ENCODE data around the gene SPOCK1. TPM values are rescaled to one million over a fixed set of nuclear protein-coding genes. Genes with fewer than 3 reads are reported as not detected.
"Not testable (repeated sequence)": the region's sequence is repeated elsewhere in the genome, so short reads cannot be mapped to it uniquely, and the experiment has no call there.

Gene SPOCK1
- total and polyA plus RNA-seq, 5 experiments from 2014 or later: not detected

DNA sequence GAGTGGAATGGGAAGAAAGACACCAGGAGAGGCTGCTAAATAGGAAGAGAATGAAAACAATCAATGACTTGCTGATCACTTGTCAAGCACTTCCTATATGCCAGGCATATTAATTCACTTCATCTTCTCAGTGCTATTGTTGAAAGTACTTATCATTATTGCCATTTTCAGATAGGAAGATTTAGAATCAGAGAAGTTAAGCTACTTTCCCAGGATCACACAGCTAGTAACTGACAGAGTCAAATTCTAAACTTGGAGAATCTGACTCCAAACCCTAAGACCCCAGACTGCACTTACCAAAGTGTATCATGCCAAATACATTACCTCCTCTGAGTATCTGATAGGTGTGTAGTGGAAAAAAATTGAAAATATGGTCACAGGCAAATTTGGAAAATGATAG, 236.3 kb downstream of the SPOCK1 start:
- Mint-ChIP-seq H3K9me3 (peaks cover 0 to 6% (median 0%) of the 10 kb centered on the region in 9 donors), H3K4me1 (no peaks in the 10 kb centered on the region), H3K27ac (no peak overlapping the region), H3K36me3 (no peaks in the 10 kb centered on the region), H3K4me3 (no peak overlapping the region), H3K27me3 (peaks cover 2 to 24% (median 13%) of the 10 kb centered on the region in 5 donors)
- ATAC-seq: no peak
- DNase-seq: no peak
- POLR2A ChIA-PET: no interaction called here

DNA sequence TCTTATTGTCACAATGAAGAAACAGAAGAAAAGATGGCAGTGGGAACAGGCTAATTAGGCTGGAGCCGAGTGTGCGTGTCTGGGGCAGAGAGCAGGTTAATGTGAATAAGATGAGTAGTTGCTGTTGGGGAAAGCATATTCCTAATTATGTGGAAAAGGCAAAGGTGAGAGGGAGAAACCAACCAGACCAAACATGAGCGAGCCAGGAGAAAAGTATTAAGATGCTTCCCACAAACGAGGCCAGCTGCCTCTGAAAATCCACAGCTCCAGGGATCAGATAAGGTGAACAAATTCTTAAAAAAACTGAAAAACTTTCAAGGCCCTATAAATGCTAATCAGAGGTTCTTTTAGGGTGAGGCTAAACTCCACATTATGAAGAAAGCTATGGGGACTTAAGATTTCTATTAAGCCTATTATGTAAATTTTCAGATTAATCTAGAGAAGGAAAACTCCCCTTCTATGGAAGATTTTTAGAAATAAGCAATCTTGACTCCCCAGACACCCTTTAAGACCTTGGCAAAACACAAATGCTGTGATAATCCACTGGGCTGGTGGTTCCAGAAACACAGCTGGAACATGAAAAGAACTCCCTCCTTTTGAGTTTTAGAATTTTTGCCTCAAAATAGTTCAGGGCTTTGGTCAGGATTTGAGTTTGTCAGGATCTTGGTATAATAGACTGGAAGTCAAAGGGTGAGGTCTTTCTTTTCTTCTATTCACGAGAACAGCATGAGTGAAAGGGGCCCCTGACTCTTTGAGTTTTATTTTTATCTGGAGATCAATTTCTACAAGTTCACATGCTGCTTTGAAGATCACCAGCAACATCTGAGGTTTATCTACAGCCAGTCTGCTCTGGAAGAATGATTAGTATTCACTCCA, 238.1 kb downstream of the SPOCK1 start:
- H3K36me3 Mint-ChIP-seq: no peaks in the 10 kb centered on the region
- POLR2A ChIA-PET: no interaction called here
- ATAC-seq: no peak
- no peaks in the 10 kb centered on the region for H3K4me1 Mint-ChIP-seq
- H3K27ac Mint-ChIP-seq: no peak overlapping the region
- peaks cover 0 to 9% (median 2%) of the 10 kb centered on the region in 9 donors for H3K9me3 Mint-ChIP-seq
- H3K4me3 Mint-ChIP-seq: no peak overlapping the region
- DNase-seq: no peak
- peaks cover 0 to 16% (median 11%) of the 10 kb centered on the region in 5 donors for H3K27me3 Mint-ChIP-seq

GRCh38 chr5:137259115-137259514, 240.0 kb downstream of the SPOCK1 start:
- H3K4me3 Mint-ChIP-seq, H3K27ac Mint-ChIP-seq, ATAC-seq, DNase-seq, H3K9me3 Mint-ChIP-seq, H3K36me3 Mint-ChIP-seq, H3K4me1 Mint-ChIP-seq, POLR2A ChIA-PET: not testable (repeated sequence)
- H3K27me3 Mint-ChIP-seq: peaks cover 0 to 16% (median 9%) of the 10 kb centered on the region in 5 donors

DNA sequence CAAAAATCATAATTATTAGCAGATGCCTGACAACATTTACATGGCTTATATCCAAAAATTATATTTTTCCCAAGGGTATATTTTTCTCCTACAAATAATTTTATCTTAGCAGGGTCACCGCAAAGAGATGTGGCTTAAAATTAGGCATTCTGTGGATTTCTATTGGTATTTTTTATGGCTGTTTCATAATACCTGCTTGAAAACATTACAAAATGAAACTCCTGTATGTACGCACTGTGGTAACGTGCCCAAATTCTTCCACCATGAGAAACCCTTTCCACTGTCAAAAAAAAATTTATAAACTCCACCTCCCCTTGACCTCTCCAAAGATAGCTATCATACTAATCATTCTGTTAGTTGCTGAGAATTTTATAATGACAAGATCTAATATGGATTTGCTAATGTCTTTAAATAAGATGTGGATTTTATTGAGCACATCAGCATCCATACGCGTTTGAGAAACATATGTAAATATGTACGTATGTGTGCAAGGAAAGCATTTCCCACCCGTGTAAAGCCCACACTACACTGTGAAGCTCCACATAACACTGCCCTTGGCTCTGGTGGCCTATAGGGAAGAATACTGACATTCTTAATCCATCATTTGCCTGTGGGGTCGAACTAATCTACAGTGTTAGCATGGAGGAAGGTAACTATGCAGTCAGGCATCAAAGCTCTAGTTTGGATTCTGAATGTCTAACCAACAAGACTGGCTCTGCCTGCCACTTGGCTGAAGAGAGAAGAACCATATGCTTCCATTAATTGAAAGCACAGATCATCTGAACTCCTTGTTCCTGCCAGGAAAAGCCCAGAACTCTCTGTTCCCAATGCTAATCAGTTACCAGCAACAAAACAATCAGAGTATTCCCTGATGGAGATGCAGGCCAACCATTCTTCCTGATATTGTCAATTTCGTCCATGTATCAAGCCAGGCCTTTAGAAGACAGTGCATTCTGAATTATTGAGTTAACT, 244.7 kb downstream of the SPOCK1 start:
- peaks cover 0 to 9% (median 2%) of the 10 kb centered on the region in 9 donors for H3K9me3 Mint-ChIP-seq
- no peaks in the 10 kb centered on the region for H3K4me1 Mint-ChIP-seq
- POLR2A ChIA-PET: interaction anchor here (0.6 kb wide), 1 partner anchor 93 kb away, joined by 3 read pairs; no protein-coding TSS in a partner anchor
- no peak overlapping the region for H3K27ac Mint-ChIP-seq
- DNase-seq (no peak), ATAC-seq (no peak)
- H3K36me3 Mint-ChIP-seq: no peaks in the 10 kb centered on the region
- H3K4me3 Mint-ChIP-seq: no peak overlapping the region
- H3K27me3 Mint-ChIP-seq: peaks cover 0 to 14% (median 9%) of the 10 kb centered on the region in 5 donors

DNA sequence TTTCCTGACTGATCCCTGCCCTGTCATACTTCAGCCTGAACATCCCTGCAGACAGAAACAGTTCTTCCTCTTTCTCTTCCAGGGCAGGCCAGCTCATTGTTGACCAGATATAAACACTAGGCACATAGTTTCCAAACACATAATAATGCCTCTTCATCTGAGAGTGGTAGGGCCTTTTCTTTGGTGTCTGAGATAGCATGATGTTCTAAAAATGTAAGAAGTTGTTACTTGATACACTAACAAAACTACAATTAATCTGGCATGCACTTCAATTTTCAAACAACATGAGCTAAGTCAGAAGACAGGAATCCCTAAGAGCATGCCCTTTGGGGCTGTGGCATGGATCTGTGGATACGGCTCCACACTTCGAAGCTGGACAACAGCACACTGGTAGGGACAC, 246.6 kb downstream of the SPOCK1 start:
- Mint-ChIP-seq H3K36me3 (no peaks in the 10 kb centered on the region), H3K4me1 (no peaks in the 10 kb centered on the region), H3K27me3 (peaks cover 0 to 8% (median 3%) of the 10 kb centered on the region in 5 donors), H3K9me3 (peaks cover 0 to 4% (median 0%) of the 10 kb centered on the region in 9 donors), H3K27ac (no peak overlapping the region), H3K4me3 (no peak overlapping the region)
- no peak for DNase-seq
- no peak for ATAC-seq
- POLR2A ChIA-PET: no interaction called here

GRCh38 chr5:137250421-137250820, 248.7 kb downstream of the SPOCK1 start:
- no peak overlapping the region for H3K27ac Mint-ChIP-seq
- H3K9me3 Mint-ChIP-seq: no peaks in the 10 kb centered on the region
- DNase-seq (no peak), ATAC-seq (no peak)
- H3K27me3 Mint-ChIP-seq: peaks cover 0 to 7% (median 2%) of the 10 kb centered on the region in 5 donors
- no peaks in the 10 kb centered on the region for H3K36me3 Mint-ChIP-seq
- H3K4me3 Mint-ChIP-seq: no peak overlapping the region
- H3K4me1 Mint-ChIP-seq: no peaks in the 10 kb centered on the region
- POLR2A ChIA-PET: no interaction called here

DNA sequence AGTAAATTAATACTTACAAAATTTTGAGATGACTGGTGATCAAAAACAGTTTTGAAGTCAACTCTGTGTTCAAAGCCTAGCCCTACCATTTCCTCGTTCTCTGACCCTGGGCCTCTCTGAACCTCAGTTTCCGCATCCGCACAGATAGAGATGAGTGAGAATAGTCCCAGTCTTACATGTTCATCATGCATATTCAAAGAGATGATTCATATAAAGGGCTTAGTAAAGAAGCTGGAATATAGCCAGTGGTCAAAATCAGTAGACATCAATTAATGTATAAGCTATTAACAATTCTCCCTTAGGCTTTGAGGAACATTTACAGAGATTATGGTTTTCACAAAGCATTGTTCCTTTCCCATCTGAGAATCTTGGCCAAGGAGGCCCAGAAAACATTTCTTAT, 250.6 kb downstream of the SPOCK1 start:
- H3K36me3 Mint-ChIP-seq: no peaks in the 10 kb centered on the region
- no peak overlapping the region for H3K4me3 Mint-ChIP-seq
- DNase-seq (no peak), ATAC-seq (no peak)
- H3K27me3 Mint-ChIP-seq: peaks cover 0 to 7% (median 0%) of the 10 kb centered on the region in 5 donors
- no peaks in the 10 kb centered on the region for H3K4me1 Mint-ChIP-seq
- POLR2A ChIA-PET: no interaction called here
- H3K9me3 Mint-ChIP-seq: no peaks in the 10 kb centered on the region
- no peak overlapping the region for H3K27ac Mint-ChIP-seq

- no peaks in the 10 kb centered on the region for H3K36me3 Mint-ChIP-seq
- no peak overlapping the region for H3K4me3 Mint-ChIP-seq
- ATAC-seq: no peak
- H3K4me1 Mint-ChIP-seq: no peaks in the 10 kb centered on the region
- no peak overlapping the region for H3K27ac Mint-ChIP-seq
- peaks cover 0 to 8% (median 2%) of the 10 kb centered on the region in 5 donors for H3K27me3 Mint-ChIP-seq
- POLR2A ChIA-PET: no interaction called here
- no peak for DNase-seq
- H3K9me3 Mint-ChIP-seq: no peaks in the 10 kb centered on the region
These were observed 253.7 kb downstream of the SPOCK1 start for GRCh38 chr5:137245438-137245837.

GRCh38 chr5:137240285-137240684, 258.8 kb downstream of the SPOCK1 start:
- Mint-ChIP-seq H3K4me1 (no peaks in the 10 kb centered on the region), H3K4me3 (no peak overlapping the region), H3K27me3 (peaks cover 4 to 27% (median 21%) of the 10 kb centered on the region in 5 donors), H3K9me3 (peaks cover 0 to 3% (median 0%) of the 10 kb centered on the region in 9 donors), H3K27ac (no peak overlapping the region), H3K36me3 (no peaks in the 10 kb centered on the region)
- ATAC-seq (no peak), DNase-seq (no peak)
- POLR2A ChIA-PET: no interaction called here

GRCh38 chr5:137236849-137237507, 262.1 kb downstream of the SPOCK1 start:
- Mint-ChIP-seq H3K27me3 (peaks cover 6 to 40% (median 25%) of the 10 kb centered on the region in 5 donors), H3K4me1 (no peaks in the 10 kb centered on the region), H3K36me3 (no peaks in the 10 kb centered on the region), H3K4me3 (no peak overlapping the region), H3K9me3 (peaks cover 0 to 3% (median 0%) of the 10 kb centered on the region in 9 donors), H3K27ac (no peak overlapping the region)
- ATAC-seq: no peak
- POLR2A ChIA-PET: no interaction called here
- no peak for DNase-seq

- DNase-seq: no peak
- POLR2A ChIA-PET: no interaction called here
- Mint-ChIP-seq H3K4me3 (no peak overlapping the region), H3K27ac (no peak overlapping the region), H3K9me3 (peaks cover 0 to 3% (median 0%) of the 10 kb centered on the region in 9 donors), H3K27me3 (peaks cover 6 to 40% (median 25%) of the 10 kb centered on the region in 5 donors), H3K4me1 (no peaks in the 10 kb centered on the region), H3K36me3 (no peaks in the 10 kb centered on the region)
- no peak for ATAC-seq
These were observed 262.9 kb downstream of the SPOCK1 start for GRCh38 chr5:137236252-137236651.
